ENCODE measurements around the gene FGF13.

The FGF13 gene

GRCh38 chrX:138690591-138690990, 20.9 kb downstream of the FGF13 start:
- TF ChIP-seq CTCF (IDR thresholded peaks at IDR 0.05; ENCODE audit: low read depth, low read length, missing control alignments) = no peak
- DNase-seq (ENCODE audit: extremely low read depth, low read depth) = no peak
- no peak overlapping the region for H3K4me3 ChIP-seq (replicated peaks; ENCODE audit: low read depth, low read length)

- TF ChIP-seq CTCF (IDR thresholded peaks at IDR 0.05; ENCODE audit: low read depth, low read length, missing control alignments) = no peak
- DNase-seq (ENCODE audit: extremely low read depth, low read depth) = no peak
- no peak overlapping the region for H3K4me3 ChIP-seq (replicated peaks; ENCODE audit: low read depth, low read length)
Observed at GRCh38 chrX:138683600-138683999, 27.9 kb downstream of the FGF13 start.

- no peak for TF ChIP-seq CTCF (IDR thresholded peaks at IDR 0.05; ENCODE audit: low read depth, low read length, missing control alignments)
- H3K4me3 ChIP-seq (replicated peaks; ENCODE audit: low read depth, low read length) = no peak overlapping the region
- DNase-seq (ENCODE audit: extremely low read depth, low read depth) = no peak
Observed at GRCh38 chrX:138669693-138670092, 41.8 kb downstream of the FGF13 start.

- TF ChIP-seq CTCF (IDR thresholded peaks at IDR 0.05; ENCODE audit: low read depth, low read length, missing control alignments) = no peak
- DNase-seq (ENCODE audit: extremely low read depth, low read depth) = no peak
Observed at GRCh38 chrX:138664466-138664865, 47.1 kb downstream of the FGF13 start.

GRCh38 chrX:138664016-138664415, 47.5 kb downstream of the FGF13 start:
- DNase-seq (ENCODE audit: extremely low read depth, low read depth) = no peak
- TF ChIP-seq CTCF (IDR thresholded peaks at IDR 0.05; ENCODE audit: low read depth, low read length, missing control alignments) = no peak
- no peak overlapping the region for H3K4me3 ChIP-seq (replicated peaks; ENCODE audit: low read depth, low read length)

More at GRCh38 chrX:138664466-138664865, 47.1 kb downstream of the FGF13 start:
- H3K4me3 ChIP-seq (replicated peaks; ENCODE audit: low read depth, low read length) = no peak overlapping the region

GRCh38 chrX:138651494-138651893, 60.0 kb downstream of the FGF13 start:
- no peak for DNase-seq (ENCODE audit: extremely low read depth, low read depth)
- no peak overlapping the region for H3K4me3 ChIP-seq (replicated peaks; ENCODE audit: low read depth, low read length)
- TF ChIP-seq CTCF (IDR thresholded peaks at IDR 0.05; ENCODE audit: low read depth, low read length, missing control alignments) = no peak

GRCh38 chrX:138648568-138648967, 62.9 kb downstream of the FGF13 start:
- no peak for DNase-seq (ENCODE audit: extremely low read depth, low read depth)

More at GRCh38 chrX:138648568-138648967, 62.9 kb downstream of the FGF13 start:
- no peak for TF ChIP-seq CTCF (IDR thresholded peaks at IDR 0.05; ENCODE audit: low read depth, low read length, missing control alignments)
- no peak overlapping the region for H3K4me3 ChIP-seq (replicated peaks; ENCODE audit: low read depth, low read length)

Data from HFF-Myc (cell line).